Stimulated activated CD4-positive, alpha-beta T cell treated with anti-CD3 and anti-CD28 coated beads, Interleukin-12 subunit alpha, Interleukin-12 subunit beta, amount 100 ng/mL, for 24 hours (primary cell): ENCODE measurements around the gene TMEM106C.

Experiments
- DNase-seq, 2 experiments: peaks; one replicate each; pipeline ENCODE4 v3.0.0-alpha.2; 2020; ENCODE audit warnings: low read depth in 2 of 2

TMEM106C gene

DNA sequence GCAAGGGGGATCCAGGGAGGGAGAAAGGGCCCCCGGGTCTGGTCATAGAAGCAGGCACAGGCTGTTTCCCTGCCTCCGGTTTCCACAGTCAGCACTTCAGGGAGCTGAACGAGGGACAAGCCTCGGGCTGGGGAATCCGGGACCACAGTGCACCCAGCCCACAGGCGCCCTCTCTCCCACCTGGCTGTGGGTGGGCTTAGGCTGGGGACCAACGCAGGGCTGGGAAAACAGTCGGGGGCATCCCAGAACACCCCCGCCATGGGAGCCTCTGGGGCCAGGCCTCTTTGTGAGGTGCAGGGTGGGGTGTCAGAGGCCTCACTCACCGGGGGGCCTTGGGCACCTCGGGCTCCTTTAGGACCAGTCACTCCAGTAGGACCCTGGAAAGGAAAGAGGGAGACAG is 16.3 kb downstream of the TMEM106C start:
- DNase-seq, result no peak

DNA sequence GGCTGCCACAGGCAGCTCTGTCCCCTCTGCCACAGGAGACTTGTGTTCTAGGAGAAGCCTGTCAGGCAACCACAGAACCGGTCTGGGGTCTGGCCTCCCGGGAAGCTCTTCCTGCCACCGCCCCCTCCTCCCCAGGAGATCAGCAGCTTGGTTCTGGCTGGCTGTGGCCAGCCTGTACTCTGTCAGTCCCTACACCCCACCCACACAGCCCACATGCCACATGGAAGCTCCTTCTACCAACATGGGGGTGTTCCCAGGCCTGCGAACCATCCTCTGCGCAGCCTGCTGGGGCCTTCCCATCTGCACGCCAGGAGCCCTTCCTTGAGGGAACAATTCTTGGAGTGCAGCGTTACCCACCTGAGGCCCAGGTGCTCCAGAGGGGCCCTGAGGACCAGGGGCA is 16.8 kb downstream of the TMEM106C start:
- no peak for DNase-seq

DNA sequence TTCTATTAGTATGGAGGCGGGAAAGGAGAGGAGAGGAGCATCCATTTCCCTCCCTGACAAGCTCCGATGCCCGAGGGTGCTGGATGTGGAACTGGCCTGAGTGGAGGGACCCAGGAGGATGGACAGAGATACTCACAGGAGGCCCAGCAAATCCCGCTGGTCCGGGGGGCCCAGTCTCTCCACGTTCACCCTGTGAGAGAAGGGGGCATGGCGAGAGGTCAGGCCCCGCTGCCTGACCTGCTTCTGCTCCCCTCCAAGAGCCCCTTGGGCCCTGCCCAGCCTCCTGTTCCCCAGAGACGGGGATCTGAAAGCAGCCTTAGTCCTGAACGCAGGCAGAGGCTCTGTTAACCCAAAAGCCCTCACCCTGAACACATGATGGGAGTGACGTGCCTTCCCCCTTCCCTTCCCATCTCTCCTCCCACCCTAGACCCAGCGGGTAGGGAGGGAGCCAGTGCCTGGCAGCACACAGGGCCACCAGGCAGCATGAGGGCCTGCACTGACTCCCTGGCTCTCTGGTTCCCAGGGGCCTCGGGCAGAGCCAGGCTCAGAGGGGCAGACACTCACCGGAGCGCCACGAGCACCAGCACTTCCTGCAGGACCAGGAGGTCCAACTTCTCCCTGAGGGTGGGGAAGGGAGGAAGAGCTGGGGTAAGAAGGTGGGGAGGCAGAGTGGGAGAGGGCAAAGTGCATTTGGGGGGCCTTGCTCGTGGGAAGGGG is 17.5 kb downstream of the TMEM106C start:
- DNase-seq, result no peak

DNA sequence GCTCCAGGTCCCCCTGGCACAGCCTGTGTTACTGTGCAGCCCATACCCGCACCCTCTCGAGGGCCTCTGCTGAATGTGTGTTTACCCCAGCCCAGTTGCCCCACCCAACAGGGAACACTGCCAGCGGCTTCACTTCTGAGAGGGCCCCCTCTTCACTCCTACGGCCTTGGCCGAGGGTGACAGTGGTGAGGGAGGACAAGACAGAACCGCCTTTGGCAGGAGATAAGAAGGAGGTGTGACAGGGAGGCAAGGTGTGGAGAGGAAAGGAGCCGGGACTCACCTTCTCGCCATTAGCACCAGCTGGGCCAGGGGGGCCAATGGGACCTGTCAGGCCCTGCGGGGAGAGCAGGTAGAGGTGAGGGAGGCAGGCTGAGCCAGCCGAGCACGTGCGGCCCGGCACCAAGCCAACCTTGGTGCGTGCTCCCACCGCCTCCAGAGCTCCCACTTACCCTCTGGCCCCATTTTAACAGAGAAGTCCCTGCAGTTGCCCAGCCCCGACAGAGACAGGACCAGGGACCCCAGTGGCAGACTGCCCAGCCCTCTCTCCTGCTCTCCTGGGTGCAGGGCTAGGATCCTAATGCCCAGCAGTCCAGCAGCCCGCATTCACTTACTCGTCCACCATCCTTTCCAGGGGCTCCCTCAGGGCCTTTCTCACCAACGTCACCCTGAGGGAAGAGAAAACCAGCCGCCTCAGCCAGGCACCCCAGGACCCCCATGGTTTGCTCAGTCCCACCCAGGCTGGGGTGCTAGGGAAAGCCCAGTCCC is 18.3 kb downstream of the TMEM106C start:
- no peak for DNase-seq

- DNase-seq, result no peak
Observed at GRCh38 chr12:47982311-47982710, 18.9 kb downstream of the TMEM106C start.

DNA sequence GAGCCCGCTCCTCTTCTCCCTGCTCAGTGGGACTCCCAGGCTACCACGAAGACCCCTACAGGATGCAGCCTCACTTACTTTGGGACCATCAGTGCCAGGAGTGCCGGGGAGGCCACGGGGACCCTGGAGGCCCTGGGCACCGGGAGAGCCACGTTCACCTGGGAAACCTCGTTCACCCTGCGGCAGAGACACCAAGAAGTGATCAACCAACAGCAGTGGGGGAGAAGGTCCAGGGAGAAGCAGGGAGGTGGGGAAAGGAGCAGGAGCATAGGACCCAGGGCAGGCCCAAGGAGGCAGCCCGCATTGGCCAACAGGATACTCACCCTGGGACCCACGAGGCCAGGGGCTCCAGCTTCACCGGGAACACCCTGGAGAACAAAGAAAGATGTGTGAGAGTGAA is 19.4 kb downstream of the TMEM106C start:
- no peak for DNase-seq

DNA sequence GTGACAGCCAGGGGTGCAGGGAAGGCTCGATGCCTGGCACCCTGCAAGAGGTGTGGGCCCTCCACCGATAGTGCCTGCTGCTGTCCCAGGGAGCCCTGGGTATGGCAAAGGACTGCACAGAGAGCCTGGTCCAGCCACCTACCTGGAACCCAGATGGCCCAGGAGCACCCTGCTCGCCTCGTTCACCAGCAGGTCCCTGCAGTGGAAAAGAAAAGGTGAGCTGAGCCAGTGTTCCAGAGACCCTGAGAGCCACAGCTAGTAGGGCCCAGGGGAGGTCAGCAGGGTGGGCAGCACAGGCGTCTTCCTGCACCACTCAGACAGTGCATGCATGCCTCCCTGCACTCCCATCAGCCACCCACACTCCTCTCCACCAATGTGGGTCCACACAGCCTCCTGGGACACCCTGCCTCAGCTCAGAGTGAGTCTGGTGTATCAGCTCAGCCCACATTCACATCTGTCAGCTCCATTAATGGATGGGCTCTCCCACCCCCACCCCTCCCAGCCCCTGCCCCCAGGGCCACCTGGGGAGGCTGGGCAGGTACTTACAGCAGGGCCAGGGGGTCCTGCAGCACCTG is 20.2 kb downstream of the TMEM106C start:
- DNase-seq, result no peak

- DNase-seq, result no peak
Observed at GRCh38 chr12:47984331-47984801, 21.0 kb downstream of the TMEM106C start.

DNA sequence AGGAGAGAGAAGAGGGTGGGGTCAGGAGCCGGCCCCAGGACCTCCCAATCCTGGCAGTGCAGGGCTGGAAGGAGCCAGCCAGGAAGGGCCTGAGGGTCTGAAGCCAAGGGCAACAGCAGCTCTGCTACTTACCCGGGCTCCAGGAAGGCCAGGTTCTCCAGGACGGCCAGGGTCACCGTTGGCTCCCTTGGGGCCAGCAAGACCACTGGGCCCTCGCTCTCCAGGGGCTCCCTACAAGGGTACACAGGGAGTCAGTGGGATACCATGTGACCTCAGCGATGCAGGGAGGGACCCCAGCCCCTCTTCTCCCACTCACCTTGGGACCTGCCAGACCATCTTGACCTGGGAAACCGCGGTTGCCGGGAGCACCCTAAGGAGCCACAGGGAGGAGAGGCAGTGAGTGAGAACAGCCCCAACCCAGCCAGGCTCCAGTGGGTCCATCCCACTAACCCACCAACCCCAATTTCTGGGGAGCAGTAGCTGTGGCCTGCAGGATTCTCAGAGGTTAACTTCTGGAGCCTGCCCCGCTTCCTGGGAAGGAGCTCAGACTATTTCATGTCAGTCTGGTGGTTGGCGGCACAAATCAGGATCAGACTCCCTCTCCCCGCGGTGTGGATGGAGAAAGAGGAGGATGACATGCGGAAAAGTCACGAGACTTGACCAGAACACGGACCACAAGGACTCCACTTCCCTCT is 22.3 kb downstream of the TMEM106C start:
- no peak for DNase-seq

DNA sequence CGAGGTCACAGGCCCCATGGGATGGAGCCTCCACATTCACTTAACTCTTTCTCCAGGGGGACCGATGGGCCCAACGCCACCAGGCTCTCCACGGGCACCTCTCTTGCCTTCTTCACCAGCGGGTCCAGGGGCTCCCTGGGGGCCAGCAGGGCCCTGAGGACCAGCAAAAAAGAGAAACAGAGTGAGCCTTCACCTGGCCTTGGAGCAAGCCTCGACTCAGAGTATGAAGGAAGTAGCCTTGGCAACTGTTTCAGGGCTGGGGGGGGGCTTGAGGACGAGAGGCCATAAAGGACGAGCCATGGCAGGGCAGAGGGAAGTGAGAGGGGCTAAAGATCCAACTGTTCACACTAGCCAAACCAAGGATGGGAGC is 22.9 kb downstream of the TMEM106C start:
- DNase-seq, result no peak

- no peak for DNase-seq
Observed at GRCh38 chr12:47986832-47987231, 23.4 kb downstream of the TMEM106C start.

DNA sequence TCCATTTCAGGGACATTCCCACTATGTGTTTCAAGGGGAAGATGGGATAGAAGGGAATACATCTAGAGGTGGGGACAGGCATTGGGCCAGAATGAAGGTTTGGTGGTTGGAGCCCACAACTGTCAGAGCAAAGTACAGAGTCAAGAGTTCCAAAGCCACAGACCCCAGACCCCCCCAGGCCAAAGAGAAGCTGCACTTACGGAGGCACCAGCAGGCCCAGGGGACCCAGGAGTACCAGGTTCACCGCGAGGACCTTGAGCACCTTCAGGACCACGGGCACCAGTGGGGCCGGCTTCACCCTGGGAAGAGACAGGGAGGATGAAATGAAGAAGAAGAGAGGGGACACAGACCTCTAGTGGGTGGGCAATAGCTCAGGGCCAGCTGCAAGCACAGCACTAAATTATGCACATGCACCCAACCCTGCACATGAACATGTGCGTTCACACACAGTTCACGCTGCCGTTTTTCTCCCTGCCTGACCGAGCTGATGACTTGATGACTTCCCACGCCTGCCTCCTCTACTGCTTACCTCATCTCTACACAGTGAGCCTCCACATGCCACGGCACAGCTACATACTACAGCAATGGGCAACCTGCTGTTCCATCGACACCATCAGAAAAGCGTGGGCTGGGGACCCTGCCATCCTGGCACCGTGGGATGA is 24.1 kb downstream of the TMEM106C start:
- no peak for DNase-seq

DNA sequence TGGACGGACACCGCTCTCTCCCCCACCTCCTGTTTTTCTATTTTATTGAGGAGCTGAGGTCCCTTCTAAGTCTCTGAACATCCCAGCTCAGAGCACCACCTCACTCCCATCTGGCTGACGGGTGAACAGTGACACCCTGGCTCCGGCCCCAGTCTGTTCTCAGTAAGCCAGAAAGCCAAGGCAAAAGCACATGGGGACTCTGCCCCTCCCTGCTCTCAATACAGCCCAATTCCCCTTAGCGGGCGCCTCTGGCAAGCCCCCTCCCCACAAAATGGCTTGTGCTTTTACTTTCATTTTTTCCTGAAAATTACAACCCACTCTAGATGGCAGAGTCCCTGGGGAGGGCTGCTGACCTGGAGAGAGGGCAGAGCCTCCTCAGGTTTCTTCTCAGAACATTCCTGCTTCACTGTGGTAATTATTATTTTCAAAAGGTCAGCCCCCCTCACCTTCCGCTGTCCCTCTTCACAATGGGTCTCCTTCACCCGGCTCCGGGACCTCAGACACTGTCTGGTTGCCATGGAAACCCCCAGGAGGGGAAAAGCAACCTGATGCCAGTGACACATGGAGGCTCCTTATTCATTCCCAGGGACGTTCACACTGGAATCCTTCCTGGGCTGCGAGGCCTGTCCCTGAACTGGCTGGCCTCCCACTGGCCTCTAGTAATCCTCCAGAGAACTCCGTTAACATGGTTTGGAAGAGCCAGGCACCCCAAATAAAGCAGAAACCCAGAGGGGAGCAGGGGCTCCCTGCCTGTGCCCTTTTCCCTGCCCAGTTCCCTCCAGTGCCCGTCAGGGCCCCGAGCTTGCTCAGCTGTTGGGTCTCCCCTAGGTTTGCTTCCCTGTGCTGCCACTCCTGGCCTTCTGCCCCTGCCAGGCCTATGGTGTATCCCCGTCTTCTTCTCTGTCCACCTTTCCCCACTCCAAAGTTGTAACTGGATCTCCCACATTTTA is 25.0 kb downstream of the TMEM106C start:
- DNase-seq, result no peak

- no peak for DNase-seq
Observed at GRCh38 chr12:47989023-47989417, 25.6 kb downstream of the TMEM106C start.

DNA sequence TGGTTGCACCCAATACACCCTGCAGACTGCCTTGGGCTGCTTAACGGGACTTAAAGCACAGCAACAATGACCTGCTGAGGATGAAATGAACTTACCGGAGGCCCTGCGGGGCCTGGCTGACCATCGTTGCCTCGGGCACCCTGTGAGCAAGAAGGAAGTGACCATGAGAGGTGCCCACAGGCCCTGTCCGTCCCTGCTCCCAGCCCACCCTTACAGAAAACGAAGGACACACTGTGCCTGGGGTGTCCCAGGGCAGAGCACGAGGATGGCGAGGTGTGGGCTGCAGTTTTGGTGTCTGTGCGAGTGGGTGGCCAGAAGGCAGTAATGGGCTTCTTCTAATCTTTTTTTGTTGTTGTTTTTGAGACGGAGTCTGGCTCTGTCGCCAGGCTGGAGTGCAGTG is 26.3 kb downstream of the TMEM106C start:
- DNase-seq, result no peak

DNA sequence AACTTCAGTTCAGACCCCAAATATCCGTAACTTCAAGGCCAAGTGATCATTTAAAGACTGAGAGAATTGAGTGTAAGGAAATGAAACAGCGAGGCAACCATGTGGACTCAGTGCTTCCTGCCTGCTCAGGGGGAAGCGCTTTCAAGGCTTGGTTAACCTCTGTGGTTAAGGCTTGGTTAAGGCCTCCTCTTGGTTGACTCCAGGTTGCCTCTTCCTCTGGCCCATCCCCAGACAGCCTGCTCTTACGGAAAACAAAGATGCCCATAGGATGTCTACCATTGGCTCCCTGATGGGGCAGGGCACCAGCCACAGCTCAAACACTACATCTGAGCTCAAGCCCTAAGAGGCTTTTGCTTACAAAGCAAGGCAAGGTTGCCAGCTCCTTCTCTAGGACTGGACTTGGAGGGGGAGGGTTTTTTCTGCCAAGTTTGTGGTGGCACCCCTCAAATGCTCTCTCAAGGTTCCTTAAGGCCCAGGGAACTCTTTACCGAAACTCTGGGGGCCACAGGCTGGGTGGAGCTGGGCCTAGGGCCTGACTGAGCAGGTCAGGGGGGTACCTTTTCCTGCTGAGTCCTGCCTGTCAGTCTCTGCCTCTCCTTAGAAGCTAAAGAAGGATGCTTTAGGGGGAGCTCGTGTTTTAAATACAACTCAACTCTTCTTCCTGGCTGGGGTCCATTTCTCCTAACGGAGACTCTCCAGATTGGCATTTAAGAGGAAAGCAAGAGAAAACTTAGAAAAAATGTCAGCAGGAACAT is 27.1 kb downstream of the TMEM106C start:
- DNase-seq, result peak in 1 of 2 experiments; percentile 31

GRCh38 chr12:47991106-47992061 is 28.0 kb downstream of the TMEM106C start:
- no peak for DNase-seq

DNA sequence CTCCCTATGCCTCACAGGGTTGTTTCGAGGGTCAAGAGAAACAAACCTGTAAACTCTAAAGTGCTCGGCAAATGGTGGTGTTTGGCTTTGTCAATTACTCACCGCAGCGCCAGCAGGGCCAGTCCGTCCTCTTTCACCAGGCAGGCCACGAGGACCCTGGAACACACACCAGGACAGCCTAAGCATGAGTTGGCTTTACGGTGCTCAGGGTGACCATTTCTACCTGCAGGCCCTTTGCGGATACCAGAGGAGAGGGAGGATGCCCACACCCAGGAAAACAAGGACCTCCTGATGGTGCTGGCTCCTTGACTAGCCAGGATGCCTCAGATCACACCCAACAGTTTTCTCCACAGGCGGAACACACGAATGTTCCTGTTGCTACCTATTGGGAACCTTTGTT is 29.4 kb downstream of the TMEM106C start:
- no peak for DNase-seq

GRCh38 chr12:47993491-47993890 is 30.1 kb downstream of the TMEM106C start:
- no peak for DNase-seq
